Smooth muscle cell of the brain vasculature (primary cell): ENCODE data around the gene RXYLT1.
"Not testable (repeated sequence)": the region's sequence is repeated elsewhere in the genome, so short reads cannot be mapped to it uniquely, and the experiment has no call there.

ENCODE experiments used
- DNase-seq: peaks from one replicate; pipeline ENCODE4 v3.0.0-alpha.2; 2012; ENCODE audit warnings: low read depth, low spot score

The RXYLT1 gene

GRCh38 chr12:63802012-63802608 is 22.4 kb downstream of the RXYLT1 start:
- DNase-seq: no peak

- DNase-seq: no peak
Observed at GRCh38 chr12:63804746-63805145, 25.0 kb downstream of the RXYLT1 start.

DNA sequence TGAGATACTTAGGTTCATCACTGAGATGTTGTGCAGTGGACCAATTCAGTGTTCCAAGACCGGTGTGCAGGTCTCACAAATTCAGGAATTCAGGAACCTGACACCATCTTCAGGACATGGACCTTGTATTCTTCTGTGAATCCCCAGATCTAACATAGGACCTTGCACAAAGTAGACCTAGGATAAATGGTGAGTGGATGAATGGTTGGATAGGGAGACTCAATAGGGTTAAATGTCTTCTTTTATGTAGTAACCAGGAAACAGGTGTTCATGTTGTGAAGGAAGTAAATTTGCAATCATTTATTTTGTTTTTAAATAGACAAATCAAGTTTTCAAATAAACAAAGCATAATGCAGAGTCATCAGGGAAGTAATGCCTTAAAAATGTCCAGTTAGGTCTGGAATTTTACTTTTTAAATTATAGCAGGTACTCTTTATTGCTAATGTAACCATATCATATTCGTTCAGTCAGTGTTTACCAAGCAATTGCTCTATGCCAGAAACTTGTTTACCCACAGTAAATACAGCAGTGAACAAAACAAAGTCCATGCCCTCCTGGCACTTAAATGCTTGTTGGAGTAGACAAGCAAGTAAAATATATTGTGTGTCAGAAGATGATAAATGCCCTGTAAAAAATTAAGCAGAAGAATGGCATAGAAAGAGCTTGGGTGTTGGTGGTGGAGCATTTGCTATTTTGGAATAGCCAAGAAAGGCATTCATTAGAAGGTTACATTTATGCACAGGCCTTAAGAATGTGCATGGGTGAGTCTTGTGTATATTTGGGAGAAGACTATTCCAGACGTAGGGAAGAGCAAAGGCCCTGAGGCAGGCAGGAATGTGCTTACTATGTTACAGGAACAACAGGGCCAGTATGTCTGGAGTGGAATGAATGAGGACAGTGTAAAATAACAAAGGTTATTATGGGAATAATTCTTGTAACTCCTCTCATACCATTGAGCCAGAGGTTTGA is 26.3 kb downstream of the RXYLT1 start:
- DNase-seq: no peak

DNA sequence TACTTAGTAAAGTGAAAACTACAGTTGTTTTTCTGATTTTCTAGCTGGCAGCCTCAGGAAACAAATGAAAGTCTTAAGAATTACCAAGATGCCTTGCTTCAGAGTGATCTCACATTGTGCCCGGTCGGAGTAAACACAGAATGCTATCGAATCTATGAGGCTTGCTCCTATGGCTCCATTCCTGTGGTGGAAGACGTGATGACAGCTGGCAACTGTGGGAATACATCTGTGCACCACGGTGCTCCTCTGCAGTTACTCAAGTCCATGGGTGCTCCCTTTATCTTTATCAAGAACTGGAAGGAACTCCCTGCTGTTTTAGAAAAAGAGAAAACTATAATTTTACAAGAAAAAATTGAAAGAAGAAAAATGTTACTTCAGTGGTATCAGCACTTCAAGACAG is 28.9 kb downstream of the RXYLT1 start:
- DNase-seq: no peak

DNA sequence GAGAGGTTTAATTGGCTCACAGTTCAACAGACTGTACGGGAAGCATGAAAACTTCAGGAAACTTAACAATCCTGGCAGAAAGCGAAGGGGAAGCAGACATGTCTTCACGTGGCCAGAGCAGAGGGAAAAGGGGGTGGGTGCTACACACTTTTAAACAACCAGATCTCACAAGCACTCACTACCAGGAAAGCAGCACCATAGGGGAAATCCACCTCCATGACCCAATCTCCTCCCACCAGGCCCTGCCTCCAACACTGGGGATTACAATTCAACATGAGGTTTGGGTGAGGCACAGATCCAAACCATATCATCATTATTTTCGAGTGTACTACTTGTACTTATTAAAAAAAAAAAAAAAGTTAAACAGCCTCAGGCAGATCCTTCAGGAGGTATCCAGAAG is 29.9 kb downstream of the RXYLT1 start:
- no peak for DNase-seq

DNA sequence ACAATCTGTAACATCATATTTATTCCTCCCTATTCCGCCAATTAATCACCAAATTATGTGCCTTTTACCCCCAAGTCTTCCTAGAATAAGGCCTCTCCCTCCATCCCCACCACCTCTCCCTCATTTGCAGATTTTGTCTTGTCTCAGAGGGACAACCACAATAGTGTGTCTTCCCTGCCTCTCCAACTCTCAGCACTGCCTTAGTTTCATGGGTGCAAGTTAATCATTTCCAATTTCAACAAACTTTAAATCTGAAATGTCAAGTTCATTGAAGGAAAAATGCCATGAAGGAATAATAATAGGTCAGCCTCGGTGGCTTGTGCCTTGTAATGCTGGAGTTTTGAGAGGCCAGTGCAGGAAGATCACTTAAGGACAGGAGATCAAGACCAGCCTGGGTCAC is 31.6 kb downstream of the RXYLT1 start:
- DNase-seq: no peak

DNA sequence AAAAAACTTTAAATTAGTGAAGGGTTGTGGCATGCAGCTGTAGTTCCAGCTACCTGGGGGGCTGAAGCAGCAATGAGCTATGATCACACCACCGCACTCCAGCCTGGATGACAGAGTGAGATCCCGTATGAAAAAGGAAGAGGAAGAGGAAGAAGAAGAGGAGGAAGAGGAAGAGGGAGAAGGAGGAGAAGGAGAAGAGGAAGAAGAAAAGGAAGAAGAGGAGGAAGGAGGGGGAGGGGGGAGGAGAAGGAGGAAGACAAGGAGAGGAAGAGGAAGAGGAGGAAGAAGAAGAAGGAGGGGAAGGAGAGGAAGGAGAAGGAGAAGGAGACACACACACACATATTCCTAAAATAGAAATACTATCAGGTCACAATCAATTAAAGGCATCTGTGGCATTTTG is 32.0 kb downstream of the RXYLT1 start:
- no peak for DNase-seq

GRCh38 chr12:63814146-63814772 is 34.5 kb downstream of the RXYLT1 start:
- peak; percentile 46 for DNase-seq

GRCh38 chr12:63815482-63815852 is 35.8 kb downstream of the RXYLT1 start:
- no peak for DNase-seq

DNA sequence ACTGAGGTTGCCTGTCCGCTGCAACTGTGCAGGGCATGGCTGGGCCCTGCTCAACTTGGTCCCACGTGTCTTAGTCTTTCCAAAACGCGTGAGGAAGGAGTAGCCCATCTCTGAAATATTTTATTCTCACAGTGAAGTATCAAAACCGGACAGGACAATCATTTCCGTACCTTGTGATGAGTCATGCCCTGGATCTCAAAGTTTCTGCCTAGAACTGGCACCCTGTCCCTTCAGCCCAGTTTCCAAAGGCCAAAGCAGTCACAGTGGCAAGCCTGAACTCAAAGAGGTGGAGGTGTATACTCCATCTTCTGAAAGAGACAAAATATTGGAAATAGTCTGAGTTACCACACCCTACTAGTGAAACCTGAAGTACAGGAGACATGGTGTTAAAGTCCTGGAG is 36.3 kb downstream of the RXYLT1 start:
- no peak for DNase-seq

DNA sequence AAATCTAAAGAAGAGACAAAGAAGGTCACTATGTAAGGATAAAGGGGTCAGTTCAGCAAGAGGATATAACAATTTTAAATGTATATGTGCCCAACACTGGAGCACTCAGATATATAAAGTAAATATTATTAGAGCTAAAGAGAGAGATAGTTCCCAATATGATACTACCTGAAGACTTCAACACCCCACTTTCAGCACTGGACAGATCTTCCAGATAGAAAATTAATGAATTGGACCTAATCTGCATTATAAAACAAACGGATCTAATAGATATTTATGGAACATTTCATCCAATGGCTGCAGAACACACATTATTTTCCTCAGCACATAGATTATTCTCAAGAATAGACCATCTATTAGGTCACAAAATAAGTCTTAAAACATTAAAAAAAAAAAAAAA is 40.7 kb downstream of the RXYLT1 start:
- no peak for DNase-seq

DNA sequence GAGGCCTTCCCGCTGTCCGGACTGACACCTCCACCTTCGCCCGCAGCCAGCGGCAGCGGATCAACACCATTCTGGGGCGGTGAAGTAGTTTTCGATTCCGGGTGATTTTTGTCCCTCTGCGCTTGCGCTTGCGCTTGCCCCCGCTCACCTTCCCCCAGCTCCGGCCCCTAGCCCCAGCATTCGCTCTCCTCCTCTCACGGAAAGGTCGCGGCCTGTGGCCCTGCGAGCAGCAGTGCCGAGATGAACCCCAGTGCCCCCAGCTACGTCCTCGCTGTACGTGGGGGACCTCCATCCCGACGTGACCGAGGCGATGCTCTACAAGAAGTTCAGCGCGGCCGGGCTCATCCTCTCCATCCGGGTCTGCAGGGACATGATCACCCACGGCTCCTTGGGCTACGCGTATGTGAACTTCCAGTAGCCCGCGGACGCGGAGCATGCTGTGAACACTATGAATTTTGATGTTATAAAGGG is 42.1 kb downstream of the RXYLT1 start:
- DNase-seq: no peak

DNA sequence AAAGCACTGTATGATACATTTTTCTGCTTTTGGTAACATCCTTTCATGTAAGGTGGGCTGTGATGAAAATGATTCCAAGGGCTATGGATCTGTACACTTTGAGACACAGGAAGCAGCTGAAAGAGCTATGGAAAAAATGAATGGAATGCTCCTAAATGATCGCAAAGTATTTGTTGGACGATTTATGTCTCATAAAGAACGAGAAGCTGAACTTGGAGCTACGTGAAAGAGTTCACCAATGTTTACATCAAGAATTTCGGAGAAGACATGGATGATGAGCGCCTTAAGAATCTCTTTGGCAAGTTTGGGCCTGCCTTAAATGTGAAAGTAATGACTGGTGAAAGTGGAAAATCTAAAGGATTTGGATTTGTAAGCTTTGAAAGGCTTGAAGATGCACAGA is 42.6 kb downstream of the RXYLT1 start:
- DNase-seq: no peak

GRCh38 chr12:63823040-63823439 is 43.3 kb downstream of the RXYLT1 start:
- no peak for DNase-seq

GRCh38 chr12:63826006-63826585 is 46.4 kb downstream of the RXYLT1 start:
- no peak for DNase-seq

DNA sequence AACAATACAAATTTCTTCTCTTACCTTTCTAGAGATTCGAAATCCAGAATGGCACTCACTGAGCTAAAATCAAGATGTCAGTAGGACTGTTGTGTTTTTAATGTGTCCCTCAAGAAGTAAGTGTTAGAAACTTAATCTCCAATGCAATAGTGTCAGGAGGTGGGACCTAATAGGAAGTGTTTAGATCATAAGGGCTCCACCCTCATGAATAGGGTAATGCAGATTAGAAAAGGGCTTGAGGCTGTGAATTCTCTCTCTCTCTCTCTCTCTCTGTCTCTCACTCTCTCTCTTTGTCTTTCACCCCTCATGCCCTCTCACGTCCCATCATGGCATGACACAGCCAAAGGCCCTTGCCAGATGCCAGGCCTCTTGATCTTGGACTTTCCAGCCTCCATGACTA is 49.2 kb downstream of the RXYLT1 start:
- DNase-seq: no peak

- no peak for DNase-seq
Observed at GRCh38 chr12:63836046-63836445, 56.3 kb downstream of the RXYLT1 start.

DNA sequence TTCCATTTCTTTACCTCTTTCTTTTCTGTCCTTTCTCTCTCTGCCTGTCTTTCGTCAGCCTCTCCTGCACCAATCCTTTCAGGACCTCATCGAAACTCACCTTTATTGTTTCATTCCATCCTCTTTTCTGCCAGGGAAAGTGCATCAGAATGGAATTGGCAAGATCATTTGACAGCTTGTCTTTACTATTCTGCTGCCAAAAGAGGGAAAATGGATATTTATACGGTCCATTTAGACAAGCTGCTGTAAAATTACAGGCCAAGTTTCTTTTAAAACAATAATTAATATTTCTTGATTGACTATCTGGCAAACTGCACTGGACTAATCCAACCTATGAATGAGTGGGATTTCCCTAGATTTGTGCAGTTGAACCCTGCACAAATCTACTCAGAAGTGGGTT is 57.2 kb downstream of the RXYLT1 start:
- DNase-seq: no peak

- no peak for DNase-seq
Observed at GRCh38 chr12:63838411-63838810, 58.7 kb downstream of the RXYLT1 start.

DNA sequence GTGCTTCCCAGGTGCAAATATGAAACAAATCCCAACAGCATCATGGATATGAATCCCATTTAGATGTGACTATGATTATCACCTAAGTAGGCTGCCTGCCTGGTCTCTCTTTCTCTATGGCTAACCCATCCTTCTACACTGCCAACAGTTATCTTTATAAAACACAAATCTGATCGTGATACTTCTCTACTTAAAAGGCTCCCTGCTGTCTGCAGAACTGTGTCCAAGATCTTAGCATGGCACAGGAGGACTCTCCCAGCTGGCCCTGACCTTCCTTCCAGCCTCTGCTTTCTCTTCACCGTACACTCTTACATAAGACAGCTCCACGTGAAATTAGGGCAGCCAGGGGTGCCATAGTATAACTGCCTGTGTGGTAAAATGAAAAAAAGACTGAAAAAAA is 61.3 kb downstream of the RXYLT1 start:
- DNase-seq: no peak

DNA sequence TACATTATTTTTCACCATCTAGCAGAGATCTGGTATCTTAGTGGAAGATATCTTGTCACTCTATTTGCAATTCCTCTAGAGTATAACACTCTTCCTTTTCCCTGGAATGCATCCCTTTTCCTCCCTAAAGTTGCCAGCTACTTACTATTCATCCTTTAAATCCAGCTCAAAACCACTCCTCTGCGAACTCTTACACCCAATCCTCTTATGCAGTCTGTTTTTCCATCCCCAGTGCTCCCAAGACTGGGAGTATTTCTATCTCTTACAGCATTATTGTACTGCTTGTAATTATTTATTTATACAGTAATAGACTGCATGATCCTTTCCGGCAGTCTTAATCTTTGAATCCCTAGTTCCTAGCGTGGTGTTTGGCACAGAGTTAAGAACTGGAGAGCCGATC is 61.9 kb downstream of the RXYLT1 start:
- no peak for DNase-seq

- DNase-seq: not testable (repeated sequence)
Observed at GRCh38 chr12:63842750-63843149, 63.0 kb downstream of the RXYLT1 start.
